HepG2 (cell line): ENCODE results near the gene RITA1. TPM values are rescaled to one million over a fixed set of nuclear protein-coding genes. Genes with fewer than 3 reads are reported as not detected.

Source experiments
- CAMTA2 ChIP-seq: sonication (generic); formaldehyde crosslinking; IDR thresholded peaks from 2 replicates; pipeline ENCODE4 v1.4.0; 2020; ENCODE audit warnings: mild to moderate bottlenecking, missing genetic modification reagents, borderline replicate concordance
- DPF2 ChIP-seq: sonication (generic); formaldehyde crosslinking; IDR thresholded peaks from 2 replicates; pipeline ENCODE4 v1.4.0; 2020; ENCODE audit warnings: mild to moderate bottlenecking, low read depth, missing genetic modification reagents, borderline replicate concordance
- MAX ChIP-seq: IDR thresholded peaks from 2 replicates; pipeline ENCODE4 v1.6.1; 2012; ENCODE audit warnings: inconsistent platforms
- MNT ChIP-seq: fragments of 450-650 bp; IDR thresholded peaks from 2 replicates; pipeline ENCODE4 v1.6.1; 2016
- MZF1 ChIP-seq: sonication (generic); formaldehyde crosslinking; IDR thresholded peaks from 2 replicates; pipeline ENCODE4 v1.8.1; 2023; ENCODE audit warnings: mild to moderate bottlenecking, missing genetic modification reagents, borderline replicate concordance
- NR1H2 ChIP-seq: sonication (generic); formaldehyde crosslinking; IDR thresholded peaks from 2 replicates; pipeline ENCODE4 v1.8.1; 2022; ENCODE audit warnings: low read depth, missing genetic modification reagents, borderline replicate concordance
- RBFOX2 ChIP-seq: fragments of 200-400 bp; formaldehyde crosslinking; IDR thresholded peaks from 2 replicates; pipeline ENCODE4 v1.6.1; 2017; ENCODE audit warnings: low read depth, mild to moderate bottlenecking, low read length
- SIN3B ChIP-seq: fragments of 150-350 bp; IDR thresholded peaks from 2 replicates; pipeline ENCODE4 v1.6.1; 2014; ENCODE audit warnings: low read length
- SMC3 ChIP-seq: IDR thresholded peaks from 2 replicates; pipeline ENCODE4 v1.6.1; 2011; ENCODE audit warnings: low read length, improper control_type of control experiment
- TAF1 ChIP-seq: sonication (generic); formaldehyde crosslinking; IDR thresholded peaks from 2 replicates; pipeline ENCODE4 v1.4.0; 2020; ENCODE audit warnings: missing genetic modification reagents
- YY1 ChIP-seq: IDR thresholded peaks from 2 replicates; pipeline ENCODE4 v1.6.1; 2011; ENCODE audit warnings: low read length, low read depth, moderate library complexity, mild to moderate bottlenecking; ENCODE audit not compliant: insufficient read depth, insufficient replicate concordance
- ZBTB20 ChIP-seq: sonication (generic); formaldehyde crosslinking; IDR thresholded peaks from 2 replicates; pipeline ENCODE4 v1.8.1; 2023; ENCODE audit warnings: missing genetic modification reagents, low read depth, mild to moderate bottlenecking, borderline replicate concordance
- ZBTB39 ChIP-seq: sonication (generic); formaldehyde crosslinking; IDR thresholded peaks from 2 replicates; pipeline ENCODE4 v1.5.0; 2020; ENCODE audit warnings: missing genetic modification reagents
- ZEB1 ChIP-seq: IDR thresholded peaks from 2 replicates; pipeline ENCODE4 v1.6.1; 2012; ENCODE audit warnings: mild to moderate bottlenecking, low read depth, inconsistent platforms; ENCODE audit not compliant: insufficient replicate concordance
- ZFP36L1 ChIP-seq: sonication (generic); formaldehyde crosslinking; IDR thresholded peaks from 2 replicates; pipeline ENCODE4 v1.8.0; 2022; ENCODE audit warnings: mild to moderate bottlenecking, missing genetic modification reagents, moderate library complexity
- ZKSCAN5 ChIP-seq: sonication (generic); formaldehyde crosslinking; IDR thresholded peaks from 2 replicates; pipeline ENCODE4 v1.5.1; 2020; ENCODE audit warnings: mild to moderate bottlenecking, missing genetic modification reagents
- ZNF280D ChIP-seq: sonication (generic); formaldehyde crosslinking; IDR thresholded peaks from 2 replicates; pipeline ENCODE4 v1.5.1; 2020; ENCODE audit warnings: mild to moderate bottlenecking, missing genetic modification reagents
- ZNF333 ChIP-seq: sonication (generic); formaldehyde crosslinking; IDR thresholded peaks from 2 replicates; pipeline ENCODE4 v1.4.0; 2020; ENCODE audit warnings: mild to moderate bottlenecking, missing genetic modification reagents, borderline replicate concordance
- ZNF335 ChIP-seq: sonication (generic); formaldehyde crosslinking; IDR thresholded peaks from 2 replicates; pipeline ENCODE4 v1.4.0; 2020; ENCODE audit warnings: missing genetic modification reagents
- ZNF792 ChIP-seq: IDR thresholded peaks from 2 replicates; pipeline ENCODE4 v1.6.1; 2016
- ZSCAN20 ChIP-seq: sonication (generic); formaldehyde crosslinking; IDR thresholded peaks from 2 replicates; pipeline ENCODE4 v1.4.0; 2020; ENCODE audit warnings: missing genetic modification reagents, mild to moderate bottlenecking, borderline replicate concordance
- ZSCAN9 ChIP-seq: IDR thresholded peaks from 2 replicates; pipeline ENCODE4 v1.6.1; 2016; ENCODE audit warnings: borderline replicate concordance
- polyA plus RNA-seq, 8 experiments: library from polyadenylated mRNA; depleted of rRNA in 3 of 8; stranded (reverse) in 7 of 8; unstranded in 1 of 8; fragments of >200 nt; fragmentation: Illumina TruSeq in 4 of 8; extraction: Trizol in 4 of 8; gene quantifications; 2 replicates each; pipeline versions ENCODE4 v1.2.1 to v1.2.3, GENCODE V29; 2011 to 2016; ENCODE audit warnings: low read depth in 4 of 8, missing spikeins in 1 of 8, mixed read lengths in 1 of 8; ENCODE audit not compliant: insufficient read depth in 1 of 8
- total RNA-seq, 5 experiments: library from RNA; depleted of rRNA; stranded (reverse); fragments of >200 nt; fragmentation: Illumina TruSeq; extraction: Trizol; gene quantifications; 2 replicates each; pipeline ENCODE4 v1.2.3, GENCODE V29; 2016; ENCODE audit warnings: low read depth in 1 of 5

Gene RITA1
- total and polyA plus RNA-seq, 2 of the 13 experiments (the other 11 are each of a cell fraction or from before 2014, with no cell fraction given), result 12.4 to 28.9 TPM

GRCh38 chr12:113185180-113186032 is at the start of gene RITA1, which contains the start of gene DDX54 (continued):
- no peak for TF ChIP-seq SMC3
- peak; percentile 11; the same call in 1 of the 2 replicates for TF ChIP-seq ZNF333
- TF ChIP-seq ZKSCAN5 (CRISPR knock-in tag), result no peak
- TF ChIP-seq RBFOX2, result peak; percentile 98
- peak; percentile 94 for TF ChIP-seq ZNF280D (CRISPR knock-in tag)
- peak; percentile 37; the same call in 1 of the 2 replicates for TF ChIP-seq ZSCAN20
- TF ChIP-seq DPF2 (CRISPR knock-in tag), result peak; percentile 11; the same call in 1 of the 2 replicates
- no peak; the same call in 1 of the 2 replicates for TF ChIP-seq ZNF792 (CRISPR knock-in tag)
- 0 out of 2 replicates have a peak, but pooled peaks have one; percentile 5 for TF ChIP-seq ZBTB39
- TF ChIP-seq ZEB1, result no peak
- peak; percentile 34; the same call in 1 of the 2 replicates for TF ChIP-seq ZNF335 (CRISPR knock-in tag)
- TF ChIP-seq ZSCAN9 (CRISPR knock-in tag), result peak; percentile 41; the same call in 1 of the 2 replicates
- no peak; the same call in 1 of the 2 replicates for TF ChIP-seq ZFP36L1 (CRISPR knock-in tag)
- TF ChIP-seq CAMTA2 (CRISPR knock-in tag), result peak; percentile 34; the same call in 1 of the 2 replicates
- no peak for TF ChIP-seq MZF1
- TF ChIP-seq SIN3B, result no peak
- TF ChIP-seq NR1H2 (CRISPR knock-in tag), result no peak
- peak; percentile 93 for TF ChIP-seq YY1
- peak; percentile 70; the same call in 1 of the 2 replicates for TF ChIP-seq ZBTB20
- TF ChIP-seq MNT, result peak; percentile 66
- TF ChIP-seq MAX, result peak; percentile 88
- TF ChIP-seq TAF1 (CRISPR knock-in tag), result peak; percentile 96
